ENCODE measurements around the gene CLMP.

GRCh38 chr11:123241294-123241693 lies 46.2 kb upstream of the CLMP start:
- TF ChIP-seq ZNF639 (tag by site-specific recombination; IDR thresholded peaks at IDR 0.05) (no peak), ZNF561 (tag by site-specific recombination; IDR thresholded peaks at IDR 0.05; ENCODE audit: borderline replicate concordance) (no peak), ZNF341 (tag by site-specific recombination; IDR thresholded peaks at IDR 0.05; ENCODE audit: low read depth) (no peak), CTCF (tag by site-specific recombination; IDR thresholded peaks at IDR 0.05) (no peak), ZNF514 (tag by site-specific recombination; IDR thresholded peaks at IDR 0.05) (no peak), ZEB2 (tag by site-specific recombination; IDR thresholded peaks at IDR 0.05) (no peak), AEBP2 (tag by site-specific recombination; IDR thresholded peaks at IDR 0.05; ENCODE audit: borderline replicate concordance) (no peak), ZNF610 (tag by site-specific recombination; IDR thresholded peaks at IDR 0.05; ENCODE audit: borderline replicate concordance) (no peak), REST (tag by site-specific recombination; IDR thresholded peaks at IDR 0.05) (no peak), REPIN1 (tag by site-specific recombination; IDR thresholded peaks at IDR 0.05; ENCODE audit: low read depth) (no peak)
- TF ChIP-seq, protein P1, sequence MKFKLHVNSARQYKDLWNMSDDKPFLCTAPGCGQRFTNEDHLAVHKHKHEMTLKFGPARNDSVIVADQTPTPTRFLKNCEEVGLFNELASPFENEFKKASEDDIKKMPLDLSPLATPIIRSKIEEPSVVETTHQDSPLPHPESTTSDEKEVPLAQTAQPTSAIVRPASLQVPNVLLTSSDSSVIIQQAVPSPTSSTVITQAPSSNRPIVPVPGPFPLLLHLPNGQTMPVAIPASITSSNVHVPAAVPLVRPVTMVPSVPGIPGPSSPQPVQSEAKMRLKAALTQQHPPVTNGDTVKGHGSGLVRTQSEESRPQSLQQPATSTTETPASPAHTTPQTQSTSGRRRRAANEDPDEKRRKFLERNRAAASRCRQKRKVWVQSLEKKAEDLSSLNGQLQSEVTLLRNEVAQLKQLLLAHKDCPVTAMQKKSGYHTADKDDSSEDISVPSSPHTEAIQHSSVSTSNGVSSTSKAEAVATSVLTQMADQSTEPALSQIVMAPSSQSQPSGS (tag by site-specific recombination; IDR thresholded peaks at IDR 0.05; ENCODE audit: low read depth) = no peak
- TF ChIP-seq, protein P2, sequence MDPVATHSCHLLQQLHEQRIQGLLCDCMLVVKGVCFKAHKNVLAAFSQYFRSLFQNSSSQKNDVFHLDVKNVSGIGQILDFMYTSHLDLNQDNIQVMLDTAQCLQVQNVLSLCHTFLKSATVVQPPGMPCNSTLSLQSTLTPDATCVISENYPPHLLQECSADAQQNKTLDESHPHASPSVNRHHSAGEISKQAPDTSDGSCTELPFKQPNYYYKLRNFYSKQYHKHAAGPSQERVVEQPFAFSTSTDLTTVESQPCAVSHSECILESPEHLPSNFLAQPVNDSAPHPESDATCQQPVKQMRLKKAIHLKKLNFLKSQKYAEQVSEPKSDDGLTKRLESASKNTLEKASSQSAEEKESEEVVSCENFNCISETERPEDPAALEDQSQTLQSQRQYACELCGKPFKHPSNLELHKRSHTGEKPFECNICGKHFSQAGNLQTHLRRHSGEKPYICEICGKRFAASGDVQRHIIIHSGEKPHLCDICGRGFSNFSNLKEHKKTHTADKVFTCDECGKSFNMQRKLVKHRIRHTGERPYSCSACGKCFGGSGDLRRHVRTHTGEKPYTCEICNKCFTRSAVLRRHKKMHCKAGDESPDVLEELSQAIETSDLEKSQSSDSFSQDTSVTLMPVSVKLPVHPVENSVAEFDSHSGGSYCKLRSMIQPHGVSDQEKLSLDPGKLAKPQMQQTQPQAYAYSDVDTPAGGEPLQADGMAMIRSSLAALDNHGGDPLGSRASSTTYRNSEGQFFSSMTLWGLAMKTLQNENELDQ (tag by site-specific recombination; IDR thresholded peaks at IDR 0.05; ENCODE audit: low read depth) = no peak
